HepG2 (cell line): Measurements from ENCODE around the gene CHPF. TPM values are rescaled to one million over a fixed set of nuclear protein-coding genes. Genes with fewer than 3 reads are reported as not detected.

Source experiments
- ATAC-seq: fragments of 200-7000 bp; cut with Tn5 transposase; 3 replicates; pipeline ENCODE4 v1.9.1; 2020; ENCODE audit warnings: mild to moderate bottlenecking, moderate library complexity
- BruUV-seq: library from RNA; stranded (reverse); fragments of 400-500 nt; replicated peaks from 2 replicates; lab custom pipeline; 2021; lab: Mats Ljungman, UMichigan
- CTCF ChIA-PET: fragments of 300-600 bp; formaldehyde crosslinking; extraction: SDS; loops from one replicate; lab custom pipeline; 2021; ENCODE audit warnings: low total read pairs, inconsistent platforms, low intra/inter-chr PET ratio; lab: Yijun Ruan, JAX
- POLR2A ChIA-PET: fragments of 350-600 bp; sonication (Branson Sonifier 250); formaldehyde crosslinking; loops from one replicate; lab custom pipeline; 2020; ENCODE audit warnings: antibody characterized with exemption, inconsistent platforms; lab: Yijun Ruan, JAX
- DNase-seq: peaks from one replicate; pipeline ENCODE4 v3.0.0-alpha.2; 2015; ENCODE audit warnings: low spot score
- FAIRE-seq: peaks from 3 replicates; lab custom pipeline; 2011; peaks lifted over from hg19 to GRCh38; lab: Jason Lieb, UNC
- H2AFZ ChIP-seq: one replicate; pipeline ENCODE4 v1.6.1; 2011; ENCODE audit warnings: low read length, inconsistent platforms
- H3K27ac ChIP-seq: fragments of 300-600 bp; 3 replicates; pipeline ENCODE4 v1.8.0; 2011; ENCODE audit warnings: mixed run types, mild to moderate bottlenecking, mixed read lengths, low read length, inconsistent platforms; ENCODE audit not compliant: insufficient read depth; ENCODE audit errors: extremely low read length
- H3K27me3 ChIP-seq, 2 experiments: fragments of 200-600 bp in 1 of 2; 2 replicates in 1 of 2; 3 replicates in 1 of 2; pipeline versions ENCODE4 v1.6.0 to v1.8.0; 2011; ENCODE audit warnings: low read length in 2 of 2, mild to moderate bottlenecking in 2 of 2, moderate library complexity in 2 of 2, inconsistent platforms in 1 of 2; ENCODE audit not compliant: insufficient read depth in 2 of 2, control insufficient read depth in 1 of 2
- H3K36me3 ChIP-seq, 2 experiments: fragments of 200-600 bp in 1 of 2; replicated peaks in 1 of 2; 2 replicates in 1 of 2; 3 replicates in 1 of 2; pipeline versions ENCODE4 v1.5.1 to v1.8.0; 2011; ENCODE audit warnings: low read length in 2 of 2, inconsistent platforms in 1 of 2; ENCODE audit not compliant: insufficient read depth in 2 of 2, control insufficient read depth in 1 of 2
- H3K4me1 ChIP-seq: 2 replicates; pipeline ENCODE4 v1.5.1; 2012; ENCODE audit warnings: low read length, inconsistent platforms; ENCODE audit not compliant: insufficient read depth
- H3K4me2 ChIP-seq: 2 replicates; pipeline ENCODE4 v1.6.0; 2011; ENCODE audit warnings: low read depth, low read length, inconsistent platforms
- H3K4me3 ChIP-seq, 3 experiments: fragments of 200-600 bp in 1 of 3; sonication (generic), shearing (Covaris generic) in 1 of 3; replicated peaks in 1 of 3; 2 replicates each; pipeline ENCODE4 v1.5.1; 2011 to 2016; ENCODE audit warnings: low read length in 3 of 3, inconsistent platforms in 2 of 3, low read depth in 2 of 3, mild to moderate bottlenecking in 2 of 3, control low read depth in 1 of 3, mixed read lengths in 1 of 3; ENCODE audit not compliant: insufficient read depth in 1 of 3
- H3K79me2 ChIP-seq: one replicate; pipeline ENCODE4 v1.6.1; 2011; ENCODE audit warnings: low read length, inconsistent platforms; ENCODE audit not compliant: insufficient read depth
- H3K9ac ChIP-seq: 2 replicates; pipeline ENCODE4 v1.6.0; 2011; ENCODE audit warnings: mild to moderate bottlenecking, low read depth, low read length, inconsistent platforms; ENCODE audit not compliant: insufficient read depth
- H3K9me3 ChIP-seq: 2 replicates; pipeline ENCODE4 v1.5.1; 2012; ENCODE audit warnings: mild to moderate bottlenecking, low read length
- H4K20me1 ChIP-seq: 2 replicates; pipeline ENCODE4 v1.6.0; 2011; ENCODE audit warnings: inconsistent platforms, mild to moderate bottlenecking, low read length, moderate library complexity; ENCODE audit not compliant: insufficient read depth
- CBX2 ChIP-seq, 2 experiments: fragments of 200-600 bp in 1 of 2; sonication (generic); formaldehyde crosslinking in 1 of 2; IDR thresholded peaks; 2 replicates each; pipeline versions ENCODE4 v1.7.0 to v1.8.1; 2018 to 2022; ENCODE audit warnings: low read depth in 2 of 2, low read length in 1 of 2, mild to moderate bottlenecking in 1 of 2, missing genetic modification reagents in 1 of 2
- CENPT ChIP-seq: sonication (generic); formaldehyde crosslinking; IDR thresholded peaks from 2 replicates; pipeline ENCODE4 v1.8.0; 2022; ENCODE audit warnings: low read depth, mild to moderate bottlenecking, moderate library complexity, missing genetic modification reagents
- HOXD1 ChIP-seq: sonication (generic); formaldehyde crosslinking; IDR thresholded peaks from 2 replicates; pipeline ENCODE4 v1.5.0; 2020; ENCODE audit warnings: missing genetic modification reagents
- MEF2D ChIP-seq: sonication (generic); formaldehyde crosslinking; IDR thresholded peaks from 2 replicates; pipeline ENCODE4 v1.5.1; 2020; ENCODE audit warnings: mild to moderate bottlenecking, missing genetic modification reagents
- PHF5A ChIP-seq: IDR thresholded peaks from one replicate; pipeline ENCODE4 v1.6.1; 2018; ENCODE audit warnings: low read depth, missing genetic modification reagents; ENCODE audit not compliant: unreplicated experiment
- PRDM10 ChIP-seq: sonication (generic); formaldehyde crosslinking; IDR thresholded peaks from 2 replicates; pipeline ENCODE4 v1.4.0; 2020; ENCODE audit warnings: low read depth, missing genetic modification reagents
- RFX1 ChIP-seq: fragments of 450-650 bp; IDR thresholded peaks from 2 replicates; pipeline ENCODE4 v1.6.1; 2017
- SP140L ChIP-seq: sonication (generic); formaldehyde crosslinking; IDR thresholded peaks from 2 replicates; pipeline ENCODE4 v1.4.0; 2020; ENCODE audit warnings: missing genetic modification reagents, borderline replicate concordance
- ZBTB44 ChIP-seq: sonication (generic); formaldehyde crosslinking; IDR thresholded peaks from 2 replicates; pipeline ENCODE4 v1.4.0; 2020; ENCODE audit warnings: missing genetic modification reagents
- ZGPAT ChIP-seq: IDR thresholded peaks from 2 replicates; pipeline ENCODE4 v1.6.1; 2016; ENCODE audit warnings: mild to moderate bottlenecking
- ZMYM2 ChIP-seq: sonication (generic); formaldehyde crosslinking; IDR thresholded peaks from 2 replicates; pipeline ENCODE4 v1.8.0; 2022; ENCODE audit warnings: mild to moderate bottlenecking, missing genetic modification reagents
- ZNF18 ChIP-seq: sonication (generic); formaldehyde crosslinking; IDR thresholded peaks from 2 replicates; pipeline ENCODE4 v1.8.0; 2022; ENCODE audit warnings: mild to moderate bottlenecking, missing genetic modification reagents; ENCODE audit not compliant: insufficient replicate concordance
- ZNF350 ChIP-seq: sonication (generic); formaldehyde crosslinking; IDR thresholded peaks from 2 replicates; pipeline ENCODE4 v1.4.0; 2020; ENCODE audit warnings: mild to moderate bottlenecking, low read depth, missing genetic modification reagents, borderline replicate concordance
- ZNF563 ChIP-seq: sonication (generic); formaldehyde crosslinking; IDR thresholded peaks from 2 replicates; pipeline ENCODE4 v1.8.0; 2022; ENCODE audit warnings: mild to moderate bottlenecking, moderate library complexity, missing genetic modification reagents
- ZNF629 ChIP-seq: sonication (generic); formaldehyde crosslinking; conservative IDR thresholded peaks from 2 replicates; pipeline ENCODE4 v1.5.0; 2020; ENCODE audit warnings: missing genetic modification reagents
- WGBS: methylation state at CpG from one replicate; pipeline ENCODE4 v1.1.6; 2017; ENCODE audit warnings: low lambda C conversion rate; 5-methylcytosine and 5-hydroxymethylcytosine counted together
- in situ Hi-C: cut with HindIII; loops from 2 replicates; pipeline ENCODE4 v1.10.0; 2017; ENCODE audit warnings: low pct_unique_long_range_greater_than_20kb; ENCODE audit not compliant: extremely low pct_ligation_motif_present
- intact Hi-C: fragments of 100-400 bp; cut with micrococcal nuclease; formaldehyde crosslinking; loops from one replicate; pipeline ENCODE4 v1.10.0; 2022; ENCODE audit not compliant: unreplicated experiment
- polyA plus RNA-seq, 8 experiments: library from polyadenylated mRNA; depleted of rRNA in 3 of 8; stranded (reverse) in 7 of 8; unstranded in 1 of 8; fragments of >200 nt; fragmentation: Illumina TruSeq in 4 of 8; extraction: Trizol in 4 of 8; gene quantifications; 2 replicates each; pipeline versions ENCODE4 v1.2.1 to v1.2.3, GENCODE V29; 2011 to 2016; ENCODE audit warnings: low read depth in 4 of 8, missing spikeins in 1 of 8, mixed read lengths in 1 of 8; ENCODE audit not compliant: insufficient read depth in 1 of 8
- total RNA-seq, 5 experiments: library from RNA; depleted of rRNA; stranded (reverse); fragments of >200 nt; fragmentation: Illumina TruSeq; extraction: Trizol; gene quantifications; 2 replicates each; pipeline ENCODE4 v1.2.3, GENCODE V29; 2016; ENCODE audit warnings: low read depth in 1 of 5

CHPF gene
- total and polyA plus RNA-seq, 2 of the 13 experiments (the other 11 are each of a cell fraction or from before 2014, with no cell fraction given): 79.6 to 111 TPM

- no peak for ATAC-seq
- peaks cover 0 to 11% of the 10 kb centered on the region in 2 experiments; a peak in 4 of 5 replicates for H3K36me3 ChIP-seq
- peaks cover 21% of the 10 kb centered on the region for H3K79me2 ChIP-seq
- no peak overlapping the region for H2AFZ ChIP-seq
- H3K27me3 ChIP-seq: no peaks in the 10 kb centered on the region
- no peak for DNase-seq
- H4K20me1 ChIP-seq: no peaks in the 10 kb centered on the region
- no peaks in the 10 kb centered on the region for H3K9me3 ChIP-seq
- BruUV-seq: no TSS peak
- H3K27ac ChIP-seq: peak overlapping the region; percentile 94
- H3K4me1 ChIP-seq: peaks cover 82% of the 10 kb centered on the region
- in situ Hi-C loops: no loop called here
- CTCF ChIA-PET: no interaction called here
- intact Hi-C loops: no loop called here
- peak overlapping the region; percentile 88; the same call in 1 of the 2 replicates for H3K9ac ChIP-seq
- no peak for FAIRE-seq
- 93% methylated on average over 5 of the region's 5 CpGs for WGBS
- POLR2A ChIA-PET: interaction anchor here (0.7 to 5.5 kb wide), 2 partner anchors 12 to 23 kb away, joined by 3 to 82 read pairs; partner anchors contain the start of gene STK11IP
- peak overlapping the region; percentile 92 for H3K4me2 ChIP-seq
- H3K4me3 ChIP-seq: no peak overlapping the region
- TF ChIP-seq SP140L (CRISPR knock-in tag) (no peak), ZNF629 (CRISPR knock-in tag) (peak; percentile 86), HOXD1 (CRISPR knock-in tag) (no peak), CENPT (CRISPR knock-in tag) (no peak), ZNF18 (CRISPR knock-in tag) (no peak), PRDM10 (CRISPR knock-in tag) (no peak), PHF5A (CRISPR knock-in tag) (no peak), ZMYM2 (CRISPR knock-in tag) (0 out of 2 replicates have a peak, but pooled peaks have one; percentile 30), RFX1 (no peak), MEF2D (CRISPR knock-in tag) (no peak), ZNF563 (CRISPR knock-in tag) (no peak), ZGPAT (no peak), ZNF350 (CRISPR knock-in tag) (no peak), CBX2 (IDR thresholded peaks at IDR 0.05; ENCODE audit: low read depth, low read length) (no peak), CBX2 (CRISPR knock-in tag; IDR thresholded peaks at IDR 0.05; ENCODE audit: low read depth) (no peak), ZBTB44 (CRISPR knock-in tag) (no peak)
Measured at GRCh38 chr2:219573166-219573565, 29.6 kb upstream of the CHPF start.
